ENCODE results near the gene GPR78. TPM values are rescaled to one million over a fixed set of nuclear protein-coding genes. Genes with fewer than 3 reads are reported as not detected.

The GPR78 gene
- total RNA-seq, 2 donors from 2014 or later = not detected

DNA sequence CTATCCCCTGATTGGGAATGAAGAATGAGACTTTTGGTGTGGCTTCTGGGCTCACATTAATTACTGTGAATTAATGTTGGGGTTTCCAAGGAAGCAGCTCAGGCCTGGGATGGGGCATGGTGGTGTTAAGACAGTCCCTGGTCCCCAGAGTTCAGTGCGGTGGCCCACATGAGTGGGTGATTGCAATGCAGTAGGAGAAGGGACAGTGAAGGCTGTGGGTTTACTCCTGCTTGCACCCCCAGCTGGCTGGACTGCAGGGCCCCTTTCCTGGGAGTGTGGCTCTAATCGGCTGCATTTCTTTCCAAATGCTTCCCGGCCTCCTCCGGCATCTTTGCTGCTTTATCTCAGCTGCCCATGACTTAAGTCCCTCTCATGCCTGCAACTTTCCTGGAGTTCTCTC is 28.2 kb upstream of the GPR78 start:
- H3K9me3 ChIP-seq = no peaks in the 10 kb centered on the region
- no peak for TF ChIP-seq POLR2A (IDR thresholded peaks at IDR 0.05)
- TF ChIP-seq, protein P1, sequence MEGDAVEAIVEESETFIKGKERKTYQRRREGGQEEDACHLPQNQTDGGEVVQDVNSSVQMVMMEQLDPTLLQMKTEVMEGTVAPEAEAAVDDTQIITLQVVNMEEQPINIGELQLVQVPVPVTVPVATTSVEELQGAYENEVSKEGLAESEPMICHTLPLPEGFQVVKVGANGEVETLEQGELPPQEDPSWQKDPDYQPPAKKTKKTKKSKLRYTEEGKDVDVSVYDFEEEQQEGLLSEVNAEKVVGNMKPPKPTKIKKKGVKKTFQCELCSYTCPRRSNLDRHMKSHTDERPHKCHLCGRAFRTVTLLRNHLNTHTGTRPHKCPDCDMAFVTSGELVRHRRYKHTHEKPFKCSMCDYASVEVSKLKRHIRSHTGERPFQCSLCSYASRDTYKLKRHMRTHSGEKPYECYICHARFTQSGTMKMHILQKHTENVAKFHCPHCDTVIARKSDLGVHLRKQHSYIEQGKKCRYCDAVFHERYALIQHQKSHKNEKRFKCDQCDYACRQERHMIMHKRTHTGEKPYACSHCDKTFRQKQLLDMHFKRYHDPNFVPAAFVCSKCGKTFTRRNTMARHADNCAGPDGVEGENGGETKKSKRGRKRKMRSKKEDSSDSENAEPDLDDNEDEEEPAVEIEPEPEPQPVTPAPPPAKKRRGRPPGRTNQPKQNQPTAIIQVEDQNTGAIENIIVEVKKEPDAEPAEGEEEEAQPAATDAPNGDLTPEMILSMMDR (IDR thresholded peaks at IDR 0.05) = no peak
- H3K4me1 ChIP-seq = no peaks in the 10 kb centered on the region
- H3K27me3 ChIP-seq = no peaks in the 10 kb centered on the region
- DNase-seq (no peak), ATAC-seq (no peak)
- H3K27ac ChIP-seq = no peak overlapping the region
- 86% methylated on average over 4 of the region's 4 CpGs for WGBS, 2 donors
- no peaks in the 10 kb centered on the region for H3K36me3 ChIP-seq (replicated peaks in 1 of 2; ENCODE audit: insufficient read depth in 1 of 2, low read depth in 2 of 2)
- intact Hi-C loops (cut with DNase I) = no loop called here
- no peak overlapping the region for H3K4me3 ChIP-seq

DNA sequence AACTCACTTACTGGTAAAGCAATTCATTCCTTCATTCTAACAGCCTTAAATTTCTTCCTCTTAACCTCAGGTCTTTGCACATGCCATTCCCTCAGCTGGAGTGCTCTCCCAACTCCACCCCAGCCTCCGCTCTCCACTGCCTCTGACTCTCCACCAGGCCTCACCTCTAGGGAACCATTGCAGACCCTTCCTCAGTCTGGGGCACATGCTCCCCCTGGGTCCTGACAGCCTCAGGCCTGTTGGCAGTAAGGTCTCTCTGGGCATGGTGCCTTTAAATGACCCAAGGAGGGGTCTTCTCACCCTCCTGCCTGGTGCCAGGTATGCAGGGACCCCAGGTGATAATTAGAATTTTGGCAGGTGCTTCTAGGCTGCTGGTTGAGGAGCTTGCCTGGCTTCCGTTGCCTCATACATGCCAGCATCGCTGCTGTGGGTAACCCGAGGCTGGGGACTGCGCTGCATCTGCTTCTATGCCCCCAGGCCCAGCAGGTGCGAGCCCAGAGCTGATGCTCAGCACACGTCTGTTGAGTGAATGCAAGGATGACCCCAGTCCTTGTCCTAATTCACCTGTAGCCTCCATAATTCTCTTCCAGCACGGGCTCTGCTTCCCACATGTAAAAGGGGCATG is 27.5 kb upstream of the GPR78 start:
- Histone ChIP-seq H3K27me3 (no peaks in the 10 kb centered on the region), H3K4me1 (no peaks in the 10 kb centered on the region), H3K36me3 (replicated peaks in 1 of 2; ENCODE audit: insufficient read depth in 1 of 2, low read depth in 2 of 2) (no peaks in the 10 kb centered on the region), H3K9me3 (no peaks in the 10 kb centered on the region), H3K27ac (no peak overlapping the region), H3K4me3 (no peak overlapping the region)
- 74 to 78% methylated on average over 8 of the region's 8 CpGs for WGBS, 2 donors
- ATAC-seq (no peak), DNase-seq (no peak)
- TF ChIP-seq, protein P1 (IDR thresholded peaks at IDR 0.05) = no peak
- TF ChIP-seq POLR2A (IDR thresholded peaks at IDR 0.05) = no peak
- intact Hi-C loops (cut with DNase I) = no loop called here

DNA sequence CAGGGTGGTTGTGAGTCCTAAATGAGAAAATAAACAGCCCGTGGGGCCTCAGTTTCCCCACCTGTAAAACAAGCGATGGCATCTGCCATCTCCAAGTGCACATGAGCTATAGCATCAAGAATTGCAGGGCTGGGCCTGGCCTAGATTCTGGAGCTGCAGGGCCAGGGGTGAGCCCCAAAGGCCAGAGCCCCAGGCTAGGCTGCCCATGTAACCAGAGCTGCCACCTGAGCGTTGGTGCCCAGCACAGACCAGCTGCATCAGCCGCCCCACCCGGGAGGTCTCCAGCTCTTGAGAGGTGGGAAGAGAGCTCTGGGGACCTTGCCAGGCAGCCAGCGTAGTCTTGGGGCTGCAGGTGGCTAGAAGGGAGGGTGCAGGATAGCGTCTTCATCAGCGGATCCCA is 27.0 kb upstream of the GPR78 start:
- DNase-seq = no peak
- no peak for ATAC-seq

DNA sequence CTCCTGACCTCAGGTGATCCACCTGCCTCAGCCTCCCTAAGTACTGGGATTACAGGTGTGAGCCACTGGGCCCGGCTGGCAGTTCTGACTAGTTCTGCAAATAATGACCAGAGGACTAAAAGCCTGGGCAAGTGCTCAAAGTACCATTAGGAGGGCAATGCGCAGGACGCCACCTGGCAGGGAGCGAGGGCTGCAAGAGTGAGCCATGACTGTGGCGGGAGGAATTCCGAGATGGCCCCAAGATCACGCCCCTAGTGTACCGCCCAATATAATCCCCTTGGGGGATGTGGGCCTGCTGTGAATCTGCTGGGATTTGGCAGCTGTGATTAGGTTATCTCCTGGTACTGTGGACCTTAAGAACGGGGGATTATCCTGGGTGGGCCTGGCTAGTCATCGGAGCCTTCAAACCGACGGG is 26.2 kb upstream of the GPR78 start:
- intact Hi-C loops (cut with DNase I) = no loop called here

More for the DNA sequence above, 27.0 kb upstream of the GPR78 start:
- TF ChIP-seq, protein P1 (IDR thresholded peaks at IDR 0.05) = no peak
- no peak for TF ChIP-seq POLR2A (IDR thresholded peaks at IDR 0.05)
- no peaks in the 10 kb centered on the region for H3K4me1 ChIP-seq
- H3K4me3 ChIP-seq = no peak overlapping the region
- H3K9me3 ChIP-seq = no peaks in the 10 kb centered on the region
- H3K27me3 ChIP-seq = no peaks in the 10 kb centered on the region
- intact Hi-C loops (cut with DNase I) = no loop called here
- no peaks in the 10 kb centered on the region for H3K36me3 ChIP-seq (replicated peaks in 1 of 2; ENCODE audit: insufficient read depth in 1 of 2, low read depth in 2 of 2)
- 76 to 78% methylated on average over 5 to 8 of the region's 8 CpGs for WGBS, 2 donors
- no peak overlapping the region for H3K27ac ChIP-seq

More for the DNA sequence above, 26.2 kb upstream of the GPR78 start:
- Histone ChIP-seq H3K27me3 (no peaks in the 10 kb centered on the region), H3K4me3 (no peak overlapping the region), H3K4me1 (no peaks in the 10 kb centered on the region), H3K36me3 (replicated peaks in 1 of 2; ENCODE audit: insufficient read depth in 1 of 2, low read depth in 2 of 2) (no peaks in the 10 kb centered on the region), H3K27ac (no peak overlapping the region), H3K9me3 (no peaks in the 10 kb centered on the region)
- ATAC-seq (no peak), DNase-seq (no peak)
- TF ChIP-seq, protein P1 (IDR thresholded peaks at IDR 0.05) = no peak
- TF ChIP-seq POLR2A (IDR thresholded peaks at IDR 0.05) = no peak
- WGBS, 2 donors = 77 to 84% methylated on average over 7 to 12 of the region's 12 CpGs
